Measurements from ENCODE around the gene NAT8L. TPM values are rescaled to one million over a fixed set of nuclear protein-coding genes. Genes with fewer than 3 reads are reported as not detected.

Gene NAT8L
- total and polyA plus RNA-seq, 2 experiments from 2014 or later: 1.5 to 2.7 TPM

DNA sequence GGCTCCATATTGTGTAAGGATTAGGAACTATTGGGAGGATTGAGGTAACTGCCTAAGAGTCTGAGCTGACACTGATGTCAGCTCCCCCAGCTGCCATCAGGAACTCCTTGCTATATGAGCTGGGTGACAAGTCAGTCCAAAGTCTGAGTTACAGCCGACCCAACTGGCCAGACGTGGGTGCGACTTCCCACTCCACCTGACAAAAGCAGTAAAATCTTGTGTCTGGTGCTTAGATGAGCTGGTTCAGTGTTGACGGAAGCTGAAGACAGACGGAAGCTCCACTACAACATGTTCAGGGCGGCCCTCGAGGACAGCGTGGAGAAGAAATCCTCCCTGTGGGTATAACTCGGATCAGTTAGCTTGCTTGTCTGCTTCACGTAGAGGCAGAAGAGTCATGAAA lies 22.8 kb upstream of the NAT8L start:
- no peaks in the 10 kb centered on the region for H3K9me3 ChIP-seq (ENCODE audit: low read depth)
- H3K36me3 ChIP-seq (replicated peaks; ENCODE audit: insufficient read depth, low read depth): no peaks in the 10 kb centered on the region
- H3K4me3 ChIP-seq: no peak overlapping the region
- no peak for TF ChIP-seq EZH2phosphoT487 (IDR thresholded peaks at IDR 0.05; ENCODE audit: low read depth, severe bottlenecking, unreplicated experiment)
- TF ChIP-seq EZH2 (IDR thresholded peaks at IDR 0.05; ENCODE audit: borderline replicate concordance): no peak
- peaks cover 23% of the 10 kb centered on the region for H3K27me3 ChIP-seq
- no peak overlapping the region for H3K4me2 ChIP-seq
- 72% methylated on average over 10 of the region's 10 CpGs for WGBS (ENCODE audit: low lambda C conversion rate, missing lambda C conversion rate)
- H3K9me2 ChIP-seq (replicated peaks; ENCODE audit: insufficient read depth): no peaks in the 10 kb centered on the region
- H4K20me1 ChIP-seq (ENCODE audit: insufficient read depth, poor library complexity, severe bottlenecking): no peaks in the 10 kb centered on the region
- peak; percentile 62 for DNase-seq (ENCODE audit: low spot score)
- peak overlapping the region; percentile 87 for H3K27ac ChIP-seq
- H3K79me2 ChIP-seq: no peaks in the 10 kb centered on the region
- H2AFZ ChIP-seq: no peak overlapping the region
- H3K4me1 ChIP-seq (ENCODE audit: insufficient read depth): peaks cover 8% of the 10 kb centered on the region

DNA sequence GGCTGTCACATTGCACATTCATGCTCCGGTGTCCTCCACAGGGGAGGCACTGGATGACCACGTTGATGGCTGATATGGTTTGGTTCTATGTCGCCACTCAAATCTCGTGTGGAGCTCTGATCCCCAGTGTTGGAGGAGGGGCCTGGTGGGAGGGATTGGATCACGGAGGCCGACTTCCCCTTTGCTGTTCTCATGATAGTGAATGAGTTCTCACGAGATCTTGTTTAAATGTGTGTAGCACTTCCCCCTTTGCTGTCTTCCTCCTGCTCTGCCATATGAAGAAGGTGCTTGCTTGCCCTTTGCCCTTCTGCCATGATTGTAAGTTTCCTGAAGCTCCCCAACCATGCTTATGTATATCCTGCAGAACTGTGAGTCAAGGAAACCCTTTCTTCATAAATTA lies 22.3 kb upstream of the NAT8L start:
- DNase-seq (ENCODE audit: low spot score): no peak

GRCh38 chr4:2040391-2041238 lies 18.5 kb upstream of the NAT8L start:
- no peaks in the 10 kb centered on the region for H3K9me2 ChIP-seq (replicated peaks; ENCODE audit: insufficient read depth)
- no peaks in the 10 kb centered on the region for H3K36me3 ChIP-seq (replicated peaks; ENCODE audit: insufficient read depth, low read depth)
- peak overlapping the region; percentile 98 for H2AFZ ChIP-seq
- 13% methylated on average over 52 of the region's 91 CpGs for WGBS (ENCODE audit: low lambda C conversion rate, missing lambda C conversion rate)
- H3K27ac ChIP-seq: no peak overlapping the region
- DNase-seq (ENCODE audit: low spot score): no peak
- no peaks in the 10 kb centered on the region for H3K9me3 ChIP-seq (ENCODE audit: low read depth)
- peak overlapping the region; percentile 99 for H3K4me3 ChIP-seq
- H4K20me1 ChIP-seq (ENCODE audit: insufficient read depth, poor library complexity, severe bottlenecking): no peaks in the 10 kb centered on the region
- peaks cover 10% of the 10 kb centered on the region for H3K4me1 ChIP-seq (ENCODE audit: insufficient read depth)
- H3K27me3 ChIP-seq: peaks cover 26% of the 10 kb centered on the region
- H3K79me2 ChIP-seq: no peaks in the 10 kb centered on the region
- TF ChIP-seq, protein P1, sequence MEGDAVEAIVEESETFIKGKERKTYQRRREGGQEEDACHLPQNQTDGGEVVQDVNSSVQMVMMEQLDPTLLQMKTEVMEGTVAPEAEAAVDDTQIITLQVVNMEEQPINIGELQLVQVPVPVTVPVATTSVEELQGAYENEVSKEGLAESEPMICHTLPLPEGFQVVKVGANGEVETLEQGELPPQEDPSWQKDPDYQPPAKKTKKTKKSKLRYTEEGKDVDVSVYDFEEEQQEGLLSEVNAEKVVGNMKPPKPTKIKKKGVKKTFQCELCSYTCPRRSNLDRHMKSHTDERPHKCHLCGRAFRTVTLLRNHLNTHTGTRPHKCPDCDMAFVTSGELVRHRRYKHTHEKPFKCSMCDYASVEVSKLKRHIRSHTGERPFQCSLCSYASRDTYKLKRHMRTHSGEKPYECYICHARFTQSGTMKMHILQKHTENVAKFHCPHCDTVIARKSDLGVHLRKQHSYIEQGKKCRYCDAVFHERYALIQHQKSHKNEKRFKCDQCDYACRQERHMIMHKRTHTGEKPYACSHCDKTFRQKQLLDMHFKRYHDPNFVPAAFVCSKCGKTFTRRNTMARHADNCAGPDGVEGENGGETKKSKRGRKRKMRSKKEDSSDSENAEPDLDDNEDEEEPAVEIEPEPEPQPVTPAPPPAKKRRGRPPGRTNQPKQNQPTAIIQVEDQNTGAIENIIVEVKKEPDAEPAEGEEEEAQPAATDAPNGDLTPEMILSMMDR (IDR thresholded peaks at IDR 0.05; ENCODE audit: poor library complexity): no peak
- peak; percentile 48 for TF ChIP-seq EZH2 (IDR thresholded peaks at IDR 0.05; ENCODE audit: borderline replicate concordance)
- TF ChIP-seq EZH2phosphoT487 (IDR thresholded peaks at IDR 0.05; ENCODE audit: low read depth, severe bottlenecking, unreplicated experiment): no peak
- peak overlapping the region; percentile 99 for H3K4me2 ChIP-seq

More for the DNA sequence above, 22.3 kb upstream of the NAT8L start:
- Histone ChIP-seq H3K79me2 (no peaks in the 10 kb centered on the region), H2AFZ (no peak overlapping the region), H3K36me3 (replicated peaks; ENCODE audit: insufficient read depth, low read depth) (no peaks in the 10 kb centered on the region), H3K4me3 (no peak overlapping the region), H3K9me2 (replicated peaks; ENCODE audit: insufficient read depth) (no peaks in the 10 kb centered on the region), H3K4me2 (no peak overlapping the region), H3K27ac (peak overlapping the region; percentile 87), H3K4me1 (ENCODE audit: insufficient read depth) (peaks cover 10% of the 10 kb centered on the region), H3K27me3 (peaks cover 26% of the 10 kb centered on the region), H4K20me1 (ENCODE audit: insufficient read depth, poor library complexity, severe bottlenecking) (no peaks in the 10 kb centered on the region), H3K9me3 (ENCODE audit: low read depth) (no peaks in the 10 kb centered on the region)
- no peak for TF ChIP-seq EZH2 (IDR thresholded peaks at IDR 0.05; ENCODE audit: borderline replicate concordance)
- no peak for TF ChIP-seq EZH2phosphoT487 (IDR thresholded peaks at IDR 0.05; ENCODE audit: low read depth, severe bottlenecking, unreplicated experiment)
- TF ChIP-seq, protein P1 (IDR thresholded peaks at IDR 0.05; ENCODE audit: poor library complexity): no peak
- WGBS (ENCODE audit: low lambda C conversion rate, missing lambda C conversion rate): 80% methylated on average over 7 of the region's 7 CpGs
